GM18526 (cell line): ENCODE data around the gene PALD1.

ENCODE experiments used
- POLR2A ChIP-seq: IDR thresholded peaks from 3 replicates; pipeline ENCODE4 v1.6.1; 2011; ENCODE audit not compliant: insufficient read length; ENCODE audit errors: extremely low read depth

Gene PALD1

GRCh38 chr10:70530315-70530714 lies 51.7 kb downstream of the PALD1 start:
- no peak for TF ChIP-seq POLR2A

GRCh38 chr10:70532554-70533188 lies 54.1 kb downstream of the PALD1 start:
- no peak for TF ChIP-seq POLR2A

- TF ChIP-seq POLR2A = no peak
Measured at GRCh38 chr10:70533189-70533558, 54.6 kb downstream of the PALD1 start.

GRCh38 chr10:70534281-70534680 lies 55.7 kb downstream of the PALD1 start:
- no peak for TF ChIP-seq POLR2A

GRCh38 chr10:70535001-70535400 lies 56.4 kb downstream of the PALD1 start:
- no peak for TF ChIP-seq POLR2A

- no peak for TF ChIP-seq POLR2A
Measured at GRCh38 chr10:70535451-70535850, 56.9 kb downstream of the PALD1 start.

GRCh38 chr10:70536196-70536861 lies 57.8 kb downstream of the PALD1 start:
- no peak for TF ChIP-seq POLR2A

- no peak for TF ChIP-seq POLR2A
Measured at GRCh38 chr10:70537398-70538194, 59.0 kb downstream of the PALD1 start.

- TF ChIP-seq POLR2A = no peak
Measured at GRCh38 chr10:70538195-70538520, 59.6 kb downstream of the PALD1 start.

GRCh38 chr10:70538731-70539338 lies 60.3 kb downstream of the PALD1 start:
- no peak for TF ChIP-seq POLR2A

- TF ChIP-seq POLR2A = no peak
Measured at GRCh38 chr10:70539471-70539870, 60.9 kb downstream of the PALD1 start.

- no peak for TF ChIP-seq POLR2A
Measured at GRCh38 chr10:70540089-70540788, 61.7 kb downstream of the PALD1 start.

- no peak for TF ChIP-seq POLR2A
Measured at GRCh38 chr10:70540789-70541360, 62.3 kb downstream of the PALD1 start.

- TF ChIP-seq POLR2A = no peak
Measured at GRCh38 chr10:70541736-70542564, 63.4 kb downstream of the PALD1 start.
